ENCODE data around the gene CSMD2.

- TF ChIP-seq CTCF (IDR thresholded peaks at IDR 0.05) (no peak), POLR2A (IDR thresholded peaks at IDR 0.05) (no peak)
Measured at GRCh38 chr1:33970148-33970825, 194.7 kb downstream of the CSMD2 start.
